ENCODE measurements around the gene IKZF3.

DNA sequence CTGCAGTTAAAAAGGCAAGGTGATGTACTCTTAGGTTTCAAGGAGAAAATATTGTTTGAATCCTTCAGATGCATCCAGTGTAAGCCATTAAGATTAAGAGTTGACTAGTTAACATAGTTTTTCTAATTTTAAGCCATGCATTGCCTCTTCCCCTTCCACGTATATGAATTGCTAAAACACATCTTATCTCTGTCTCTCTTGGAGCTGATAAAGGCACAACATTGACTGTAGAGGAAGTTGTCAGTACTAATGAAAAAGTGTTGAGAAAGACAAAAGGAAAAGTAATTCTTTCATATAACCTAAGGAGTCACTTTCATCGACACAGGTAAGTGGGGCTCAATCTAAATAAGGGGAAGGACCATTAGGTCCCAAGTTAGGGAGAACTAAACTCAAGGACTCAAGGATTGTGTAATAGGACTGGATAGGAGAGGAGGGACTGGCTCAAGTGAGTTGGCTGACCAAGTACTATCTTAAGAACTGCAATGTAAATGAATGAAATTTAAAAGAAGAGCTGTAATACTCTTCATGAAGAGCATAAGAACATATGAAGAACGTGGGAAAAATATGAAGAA, 70.7 kb downstream of the IKZF3 start:
- TF ChIP-seq, protein P1, sequence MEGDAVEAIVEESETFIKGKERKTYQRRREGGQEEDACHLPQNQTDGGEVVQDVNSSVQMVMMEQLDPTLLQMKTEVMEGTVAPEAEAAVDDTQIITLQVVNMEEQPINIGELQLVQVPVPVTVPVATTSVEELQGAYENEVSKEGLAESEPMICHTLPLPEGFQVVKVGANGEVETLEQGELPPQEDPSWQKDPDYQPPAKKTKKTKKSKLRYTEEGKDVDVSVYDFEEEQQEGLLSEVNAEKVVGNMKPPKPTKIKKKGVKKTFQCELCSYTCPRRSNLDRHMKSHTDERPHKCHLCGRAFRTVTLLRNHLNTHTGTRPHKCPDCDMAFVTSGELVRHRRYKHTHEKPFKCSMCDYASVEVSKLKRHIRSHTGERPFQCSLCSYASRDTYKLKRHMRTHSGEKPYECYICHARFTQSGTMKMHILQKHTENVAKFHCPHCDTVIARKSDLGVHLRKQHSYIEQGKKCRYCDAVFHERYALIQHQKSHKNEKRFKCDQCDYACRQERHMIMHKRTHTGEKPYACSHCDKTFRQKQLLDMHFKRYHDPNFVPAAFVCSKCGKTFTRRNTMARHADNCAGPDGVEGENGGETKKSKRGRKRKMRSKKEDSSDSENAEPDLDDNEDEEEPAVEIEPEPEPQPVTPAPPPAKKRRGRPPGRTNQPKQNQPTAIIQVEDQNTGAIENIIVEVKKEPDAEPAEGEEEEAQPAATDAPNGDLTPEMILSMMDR (tag by site-specific recombination; IDR thresholded peaks at IDR 0.05), result no peak
- TF ChIP-seq, protein P2, sequence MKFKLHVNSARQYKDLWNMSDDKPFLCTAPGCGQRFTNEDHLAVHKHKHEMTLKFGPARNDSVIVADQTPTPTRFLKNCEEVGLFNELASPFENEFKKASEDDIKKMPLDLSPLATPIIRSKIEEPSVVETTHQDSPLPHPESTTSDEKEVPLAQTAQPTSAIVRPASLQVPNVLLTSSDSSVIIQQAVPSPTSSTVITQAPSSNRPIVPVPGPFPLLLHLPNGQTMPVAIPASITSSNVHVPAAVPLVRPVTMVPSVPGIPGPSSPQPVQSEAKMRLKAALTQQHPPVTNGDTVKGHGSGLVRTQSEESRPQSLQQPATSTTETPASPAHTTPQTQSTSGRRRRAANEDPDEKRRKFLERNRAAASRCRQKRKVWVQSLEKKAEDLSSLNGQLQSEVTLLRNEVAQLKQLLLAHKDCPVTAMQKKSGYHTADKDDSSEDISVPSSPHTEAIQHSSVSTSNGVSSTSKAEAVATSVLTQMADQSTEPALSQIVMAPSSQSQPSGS (tag by site-specific recombination; IDR thresholded peaks at IDR 0.05; ENCODE audit: low read depth), result no peak
- TF ChIP-seq ZBTB48 (tag by site-specific recombination; IDR thresholded peaks at IDR 0.05), result no peak
- TF ChIP-seq ZNF394 (tag by site-specific recombination; IDR thresholded peaks at IDR 0.05; ENCODE audit: borderline replicate concordance), result no peak
